HepG2 (cell line): ENCODE results near the gene ICAM2. TPM values are rescaled to one million over a fixed set of nuclear protein-coding genes. Genes with fewer than 3 reads are reported as not detected.

Source experiments
- ATAC-seq: fragments of 200-7000 bp; cut with Tn5 transposase; 3 replicates; pipeline ENCODE4 v1.9.1; 2020; ENCODE audit warnings: mild to moderate bottlenecking, moderate library complexity
- BruUV-seq: library from RNA; stranded (reverse); fragments of 400-500 nt; replicated peaks from 2 replicates; lab custom pipeline; 2021; lab: Mats Ljungman, UMichigan
- CTCF ChIA-PET: fragments of 300-600 bp; formaldehyde crosslinking; extraction: SDS; loops from one replicate; lab custom pipeline; 2021; ENCODE audit warnings: low total read pairs, inconsistent platforms, low intra/inter-chr PET ratio; lab: Yijun Ruan, JAX
- POLR2A ChIA-PET: fragments of 350-600 bp; sonication (Branson Sonifier 250); formaldehyde crosslinking; loops from one replicate; lab custom pipeline; 2020; ENCODE audit warnings: antibody characterized with exemption, inconsistent platforms; lab: Yijun Ruan, JAX
- DNase-seq: peaks from one replicate; pipeline ENCODE4 v3.0.0-alpha.2; 2015; ENCODE audit warnings: low spot score
- FAIRE-seq: peaks from 3 replicates; lab custom pipeline; 2011; peaks lifted over from hg19 to GRCh38; lab: Jason Lieb, UNC
- H2AFZ ChIP-seq: one replicate; pipeline ENCODE4 v1.6.1; 2011; ENCODE audit warnings: low read length, inconsistent platforms
- H3K27ac ChIP-seq: fragments of 300-600 bp; 3 replicates; pipeline ENCODE4 v1.8.0; 2011; ENCODE audit warnings: mixed run types, mild to moderate bottlenecking, mixed read lengths, low read length, inconsistent platforms; ENCODE audit not compliant: insufficient read depth; ENCODE audit errors: extremely low read length
- H3K27me3 ChIP-seq, 2 experiments: fragments of 200-600 bp in 1 of 2; 2 replicates in 1 of 2; 3 replicates in 1 of 2; pipeline versions ENCODE4 v1.6.0 to v1.8.0; 2011; ENCODE audit warnings: low read length in 2 of 2, mild to moderate bottlenecking in 2 of 2, moderate library complexity in 2 of 2, inconsistent platforms in 1 of 2; ENCODE audit not compliant: insufficient read depth in 2 of 2, control insufficient read depth in 1 of 2
- H3K36me3 ChIP-seq, 2 experiments: fragments of 200-600 bp in 1 of 2; replicated peaks in 1 of 2; 2 replicates in 1 of 2; 3 replicates in 1 of 2; pipeline versions ENCODE4 v1.5.1 to v1.8.0; 2011; ENCODE audit warnings: low read length in 2 of 2, inconsistent platforms in 1 of 2; ENCODE audit not compliant: insufficient read depth in 2 of 2, control insufficient read depth in 1 of 2
- H3K4me1 ChIP-seq: 2 replicates; pipeline ENCODE4 v1.5.1; 2012; ENCODE audit warnings: low read length, inconsistent platforms; ENCODE audit not compliant: insufficient read depth
- H3K4me2 ChIP-seq: 2 replicates; pipeline ENCODE4 v1.6.0; 2011; ENCODE audit warnings: low read depth, low read length, inconsistent platforms
- H3K4me3 ChIP-seq, 3 experiments: fragments of 200-600 bp in 1 of 3; sonication (generic), shearing (Covaris generic) in 1 of 3; replicated peaks in 1 of 3; 2 replicates each; pipeline ENCODE4 v1.5.1; 2011 to 2016; ENCODE audit warnings: low read length in 3 of 3, inconsistent platforms in 2 of 3, low read depth in 2 of 3, mild to moderate bottlenecking in 2 of 3, control low read depth in 1 of 3, mixed read lengths in 1 of 3; ENCODE audit not compliant: insufficient read depth in 1 of 3
- H3K79me2 ChIP-seq: one replicate; pipeline ENCODE4 v1.6.1; 2011; ENCODE audit warnings: low read length, inconsistent platforms; ENCODE audit not compliant: insufficient read depth
- H3K9ac ChIP-seq: 2 replicates; pipeline ENCODE4 v1.6.0; 2011; ENCODE audit warnings: mild to moderate bottlenecking, low read depth, low read length, inconsistent platforms; ENCODE audit not compliant: insufficient read depth
- H3K9me3 ChIP-seq: 2 replicates; pipeline ENCODE4 v1.5.1; 2012; ENCODE audit warnings: mild to moderate bottlenecking, low read length
- H4K20me1 ChIP-seq: 2 replicates; pipeline ENCODE4 v1.6.0; 2011; ENCODE audit warnings: inconsistent platforms, mild to moderate bottlenecking, low read length, moderate library complexity; ENCODE audit not compliant: insufficient read depth
- ASH2L ChIP-seq: fragments of 300-600, 200-600 bp; sonication (generic); IDR thresholded peaks from 2 replicates; pipeline ENCODE4 v1.7.0; 2017; ENCODE audit warnings: low read depth, mild to moderate bottlenecking, moderate library complexity, mixed read lengths, low read length; ENCODE audit not compliant: insufficient read length
- BORCS8-MEF2B ChIP-seq: sonication (generic); formaldehyde crosslinking; IDR thresholded peaks from 2 replicates; pipeline ENCODE4 v1.8.0; 2022; ENCODE audit warnings: mild to moderate bottlenecking, missing genetic modification reagents
- CERS6 ChIP-seq: sonication (generic); formaldehyde crosslinking; IDR thresholded peaks from 2 replicates; pipeline ENCODE4 v1.5.0; 2020; ENCODE audit warnings: missing genetic modification reagents
- EHMT2 ChIP-seq: fragments of 200-600 bp; sonication (generic); IDR thresholded peaks from 2 replicates; pipeline ENCODE4 v1.7.0; 2017; ENCODE audit warnings: antibody characterized with exemption, low read depth, low read length, borderline replicate concordance
- EZH2 ChIP-seq: conservative IDR thresholded peaks from 2 replicates; pipeline ENCODE4 v1.6.1; 2012; ENCODE audit warnings: mild to moderate bottlenecking, low read depth, low read length, moderate library complexity
- FOXP1 ChIP-seq, 2 experiments: fragments of 450-650 bp in 1 of 2; IDR thresholded peaks; 2 replicates each; pipeline ENCODE4 v1.6.1; 2017 to 2018; ENCODE audit warnings: antibody characterized with exemption in 1 of 2
- MXI1 ChIP-seq: IDR thresholded peaks from 3 replicates; pipeline ENCODE4 v1.6.1; 2012; ENCODE audit warnings: low read depth, low read length, inconsistent platforms, borderline replicate concordance
- NCOA2 ChIP-seq: sonication (generic); formaldehyde crosslinking; IDR thresholded peaks from 2 replicates; pipeline ENCODE4 v1.8.0; 2022; ENCODE audit warnings: inconsistent platforms
- RFX5 ChIP-seq: IDR thresholded peaks from 2 replicates; pipeline ENCODE4 v1.6.1; 2011; ENCODE audit warnings: low read depth, low read length, improper control_type of control experiment
- SIN3B ChIP-seq: fragments of 150-350 bp; IDR thresholded peaks from 2 replicates; pipeline ENCODE4 v1.6.1; 2014; ENCODE audit warnings: low read length
- SPEN ChIP-seq: sonication (generic); formaldehyde crosslinking; IDR thresholded peaks from 2 replicates; pipeline ENCODE4 v1.5.1; 2020; ENCODE audit warnings: low read depth, mild to moderate bottlenecking, missing genetic modification reagents
- ZBTB43 ChIP-seq: sonication (generic); formaldehyde crosslinking; conservative IDR thresholded peaks from 2 replicates; pipeline ENCODE4 v1.4.0; 2020; ENCODE audit warnings: missing genetic modification reagents
- ZNF10 ChIP-seq: sonication (generic); formaldehyde crosslinking; IDR thresholded peaks from 2 replicates; pipeline ENCODE4 v1.4.0; 2020; ENCODE audit warnings: mild to moderate bottlenecking, low read depth, missing genetic modification reagents, borderline replicate concordance
- ZNF609 ChIP-seq: sonication (generic); formaldehyde crosslinking; IDR thresholded peaks from 2 replicates; pipeline ENCODE4 v1.4.0; 2020; ENCODE audit warnings: mild to moderate bottlenecking, missing genetic modification reagents, borderline replicate concordance
- WGBS: methylation state at CpG from one replicate; pipeline ENCODE4 v1.1.6; 2017; ENCODE audit warnings: low lambda C conversion rate; 5-methylcytosine and 5-hydroxymethylcytosine counted together
- in situ Hi-C: cut with HindIII; loops from 2 replicates; pipeline ENCODE4 v1.10.0; 2017; ENCODE audit warnings: low pct_unique_long_range_greater_than_20kb; ENCODE audit not compliant: extremely low pct_ligation_motif_present
- intact Hi-C: fragments of 100-400 bp; cut with micrococcal nuclease; formaldehyde crosslinking; loops from one replicate; pipeline ENCODE4 v1.10.0; 2022; ENCODE audit not compliant: unreplicated experiment
- polyA plus RNA-seq, 8 experiments: library from polyadenylated mRNA; depleted of rRNA in 3 of 8; stranded (reverse) in 7 of 8; unstranded in 1 of 8; fragments of >200 nt; fragmentation: Illumina TruSeq in 4 of 8; extraction: Trizol in 4 of 8; gene quantifications; 2 replicates each; pipeline versions ENCODE4 v1.2.1 to v1.2.3, GENCODE V29; 2011 to 2016; ENCODE audit warnings: low read depth in 4 of 8, missing spikeins in 1 of 8, mixed read lengths in 1 of 8; ENCODE audit not compliant: insufficient read depth in 1 of 8
- total RNA-seq, 5 experiments: library from RNA; depleted of rRNA; stranded (reverse); fragments of >200 nt; fragmentation: Illumina TruSeq; extraction: Trizol; gene quantifications; 2 replicates each; pipeline ENCODE4 v1.2.3, GENCODE V29; 2016; ENCODE audit warnings: low read depth in 1 of 5
- TF ChIP-seq, protein P1 (sequence below): sonication (generic); formaldehyde crosslinking; IDR thresholded peaks from 2 replicates; pipeline ENCODE4 v1.9.0; 2021; ENCODE audit warnings: missing genetic modification reagents, borderline replicate concordance
- TF ChIP-seq, protein P2 (sequence below): sonication (generic); formaldehyde crosslinking; IDR thresholded peaks from 2 replicates; pipeline ENCODE4 v1.5.0; 2020; ENCODE audit warnings: mild to moderate bottlenecking, missing genetic modification reagents

Gene ICAM2
- total and polyA plus RNA-seq, 2 of the 13 experiments (the other 11 are each of a cell fraction or from before 2014, with no cell fraction given) = 10.9 to 20.8 TPM

GRCh38 chr17:64051153-64051552, 30.7 kb upstream of the ICAM2 start:
- BruUV-seq = no TSS peak
- 63% methylated on average over 1 of the region's 1 CpG for WGBS
- H3K36me3 ChIP-seq = peaks cover 43 to 81% of the 10 kb centered on the region in 2 experiments
- TF ChIP-seq EZH2 (no peak), BORCS8-MEF2B (no peak), FOXP1 (IDR thresholded peaks at IDR 0.05) (no peak), FOXP1 (CRISPR knock-in tag; IDR thresholded peaks at IDR 0.05) (no peak), SIN3B (no peak), SPEN (no peak), CERS6 (CRISPR knock-in tag) (no peak), EHMT2 (no peak), NCOA2 (CRISPR knock-in tag) (no peak), ASH2L (no peak), ZBTB43 (no peak), MXI1 (no peak), ZNF10 (no peak), ZNF609 (CRISPR knock-in tag) (no peak), RFX5 (no peak)
- TF ChIP-seq, protein P1, sequence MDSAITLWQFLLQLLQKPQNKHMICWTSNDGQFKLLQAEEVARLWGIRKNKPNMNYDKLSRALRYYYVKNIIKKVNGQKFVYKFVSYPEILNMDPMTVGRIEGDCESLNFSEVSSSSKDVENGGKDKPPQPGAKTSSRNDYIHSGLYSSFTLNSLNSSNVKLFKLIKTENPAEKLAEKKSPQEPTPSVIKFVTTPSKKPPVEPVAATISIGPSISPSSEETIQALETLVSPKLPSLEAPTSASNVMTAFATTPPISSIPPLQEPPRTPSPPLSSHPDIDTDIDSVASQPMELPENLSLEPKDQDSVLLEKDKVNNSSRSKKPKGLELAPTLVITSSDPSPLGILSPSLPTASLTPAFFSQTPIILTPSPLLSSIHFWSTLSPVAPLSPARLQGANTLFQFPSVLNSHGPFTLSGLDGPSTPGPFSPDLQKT = no peak
- TF ChIP-seq, protein P2, sequence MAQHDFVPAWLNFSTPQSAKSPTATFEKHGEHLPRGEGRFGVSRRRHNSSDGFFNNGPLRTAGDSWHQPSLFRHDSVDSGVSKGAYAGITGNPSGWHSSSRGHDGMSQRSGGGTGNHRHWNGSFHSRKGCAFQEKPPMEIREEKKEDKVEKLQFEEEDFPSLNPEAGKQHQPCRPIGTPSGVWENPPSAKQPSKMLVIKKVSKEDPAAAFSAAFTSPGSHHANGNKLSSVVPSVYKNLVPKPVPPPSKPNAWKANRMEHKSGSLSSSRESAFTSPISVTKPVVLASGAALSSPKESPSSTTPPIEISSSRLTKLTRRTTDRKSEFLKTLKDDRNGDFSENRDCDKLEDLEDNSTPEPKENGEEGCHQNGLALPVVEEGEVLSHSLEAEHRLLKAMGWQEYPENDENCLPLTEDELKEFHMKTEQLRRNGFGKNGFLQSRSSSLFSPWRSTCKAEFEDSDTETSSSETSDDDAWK = no peak

More at GRCh38 chr17:64051153-64051552, 30.7 kb upstream of the ICAM2 start:
- DNase-seq = no peak
- intact Hi-C loops = no loop called here
- in situ Hi-C loops = no loop called here
- H3K4me3 ChIP-seq = no peak overlapping the region
- H2AFZ ChIP-seq = no peak overlapping the region
- H3K79me2 ChIP-seq = no peaks in the 10 kb centered on the region
- no peaks in the 10 kb centered on the region for H3K27me3 ChIP-seq
- no peak for FAIRE-seq
- ChIA-PET POLR2A (interaction anchor here (0.7 kb wide), 1 partner anchor 20 kb away, joined by 3 read pairs; no protein-coding TSS in a partner anchor), CTCF (no interaction called here)
- no peak overlapping the region for H3K27ac ChIP-seq
- no peaks in the 10 kb centered on the region for H3K9me3 ChIP-seq
- no peak overlapping the region for H3K4me2 ChIP-seq
- no peaks in the 10 kb centered on the region for H3K4me1 ChIP-seq
- no peak overlapping the region for H3K9ac ChIP-seq
- ATAC-seq = no peak
- H4K20me1 ChIP-seq = no peaks in the 10 kb centered on the region
